Right renal cortex interstitium (tissue), 3 donors: ENCODE results near the gene CD2. TPM values are rescaled to one million over a fixed set of nuclear protein-coding genes. Genes with fewer than 3 reads are reported as not detected.
A peak's percentile ranks its signal among the peaks of the same experiment; 100 is the strongest.

Experiments
- DNase-seq, 3 donors: peaks; one replicate each; pipeline ENCODE4 v3.0.0-alpha.2; 2013; ENCODE audit warnings: low read depth in 3 of 3, low spot score in 2 of 3
- polyA plus RNA-seq, 3 donors: library from polyadenylated mRNA; unstranded; fragments of 120-200 nt; gene quantifications; one replicate each; pipeline ENCODE4 v1.2.1, GENCODE V29; 2013; ENCODE audit not compliant: insufficient read length in 3 of 3

CD2 gene, protein sequence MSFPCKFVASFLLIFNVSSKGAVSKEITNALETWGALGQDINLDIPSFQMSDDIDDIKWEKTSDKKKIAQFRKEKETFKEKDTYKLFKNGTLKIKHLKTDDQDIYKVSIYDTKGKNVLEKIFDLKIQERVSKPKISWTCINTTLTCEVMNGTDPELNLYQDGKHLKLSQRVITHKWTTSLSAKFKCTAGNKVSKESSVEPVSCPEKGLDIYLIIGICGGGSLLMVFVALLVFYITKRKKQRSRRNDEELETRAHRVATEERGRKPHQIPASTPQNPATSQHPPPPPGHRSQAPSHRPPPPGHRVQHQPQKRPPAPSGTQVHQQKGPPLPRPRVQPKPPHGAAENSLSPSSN
- 1 to 10 TPM in 1 of 3 donors, under 1 TPM in 2; 0.35 to 1.1 (median 0.61) TPM for polyA plus RNA-seq

DNA sequence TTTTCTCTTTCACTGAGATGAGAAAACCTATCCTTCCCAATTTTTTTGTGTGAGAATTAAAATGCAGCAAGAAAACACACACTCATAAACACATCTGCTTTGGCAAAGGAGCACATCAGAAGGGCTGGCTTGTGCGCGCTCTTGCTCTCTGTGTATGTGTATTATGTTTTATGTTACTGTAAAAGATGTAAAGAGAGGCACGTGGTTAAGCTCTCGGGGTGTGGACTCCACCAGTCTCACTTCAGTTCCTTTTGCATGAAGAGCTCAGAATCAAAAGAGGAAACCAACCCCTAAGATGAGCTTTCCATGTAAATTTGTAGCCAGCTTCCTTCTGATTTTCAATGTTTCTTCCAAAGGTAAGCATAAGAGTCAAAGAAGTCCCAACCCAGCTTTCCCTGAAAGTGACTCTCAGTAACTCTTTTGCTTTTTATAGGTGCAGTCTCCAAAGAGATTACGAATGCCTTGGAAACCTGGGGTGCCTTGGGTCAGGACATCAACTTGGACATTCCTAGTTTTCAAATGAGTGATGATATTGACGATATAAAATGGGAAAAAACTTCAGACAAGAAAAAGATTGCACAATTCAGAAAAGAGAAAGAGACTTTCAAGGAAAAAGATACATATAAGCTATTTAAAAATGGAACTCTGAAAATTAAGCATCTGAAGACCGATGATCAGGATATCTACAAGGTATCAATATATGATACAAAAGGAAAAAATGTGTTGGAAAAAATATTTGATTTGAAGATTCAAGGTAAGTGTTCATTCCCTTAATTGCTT, at the start of gene CD2:
Gene CD2 (plus strand): TSS at position 233 of the 780 bp plus-strand sequence. CDS start 63 bp downstream, at position 296.
- DNase-seq, result no peak

DNA sequence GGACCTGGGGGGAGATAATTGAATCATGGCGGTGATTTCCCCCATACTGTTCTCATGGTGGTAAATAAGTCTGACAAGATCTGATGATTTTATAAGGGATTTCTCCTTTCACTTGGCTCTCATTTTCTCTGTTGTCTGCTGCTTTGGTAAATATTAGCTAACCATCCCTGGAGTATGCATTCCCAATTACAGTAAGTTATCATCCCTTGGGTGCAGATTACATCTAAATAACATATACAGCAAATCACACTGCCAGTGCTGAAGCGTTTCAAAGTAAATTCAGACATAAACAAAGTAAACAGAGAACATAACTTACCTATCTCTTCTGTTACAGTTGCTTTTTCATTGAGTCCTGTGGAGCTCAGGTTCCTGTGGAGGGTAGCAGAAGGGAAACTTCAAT, 48.1 kb upstream of the CD2 start:
- DNase-seq, result no peak

DNA sequence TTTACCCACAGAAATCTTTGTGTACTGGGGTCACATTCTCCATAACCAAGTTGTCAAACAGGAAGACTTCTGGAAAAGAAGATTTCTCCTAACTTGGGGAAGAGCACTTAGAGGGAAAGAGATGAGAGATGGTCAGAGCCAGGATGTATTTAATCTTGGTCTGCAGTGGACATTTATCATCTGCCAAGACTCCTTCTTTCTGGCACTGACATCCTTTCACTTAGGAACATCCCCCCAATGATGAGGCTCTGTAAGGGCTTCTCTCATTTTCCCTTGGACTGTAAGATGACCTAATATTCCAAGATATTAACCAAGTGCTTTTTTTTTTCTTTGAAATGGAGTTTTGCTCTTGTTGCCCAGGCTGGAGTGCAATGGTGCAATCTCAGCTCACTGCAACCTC, 47.4 kb upstream of the CD2 start:
- DNase-seq, result no peak

DNA sequence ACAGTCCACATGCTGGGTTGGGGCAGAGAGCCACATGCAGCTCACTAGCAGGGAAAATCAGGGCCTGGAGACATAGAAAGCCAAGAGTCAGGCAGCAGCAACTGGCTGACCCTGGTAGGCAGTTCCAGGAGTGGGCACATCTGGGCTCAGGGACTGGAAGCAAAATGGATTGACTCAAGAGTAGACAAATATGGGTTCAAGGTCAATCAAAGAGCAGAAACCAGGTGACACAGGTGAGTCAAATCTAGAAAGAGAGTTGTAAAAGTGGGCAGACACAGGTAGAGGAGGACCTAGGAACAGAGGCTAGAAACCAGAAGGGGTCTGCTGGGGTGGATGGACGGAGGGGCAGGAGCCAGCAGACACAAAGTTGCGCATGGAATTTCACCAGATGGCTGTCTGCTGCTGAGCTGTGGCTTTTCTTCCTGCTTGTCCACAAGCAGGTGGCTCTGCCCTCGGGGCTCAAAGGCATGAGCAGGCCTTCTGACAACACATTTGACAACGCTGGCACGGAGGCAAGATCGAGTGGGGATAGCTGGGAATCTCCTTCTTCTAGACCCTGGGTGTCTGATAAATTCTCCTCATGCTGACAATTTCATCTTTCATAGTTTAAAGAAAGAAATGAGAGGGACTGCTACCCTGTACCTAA, 45.9 kb upstream of the CD2 start:
- no peak for DNase-seq

DNA sequence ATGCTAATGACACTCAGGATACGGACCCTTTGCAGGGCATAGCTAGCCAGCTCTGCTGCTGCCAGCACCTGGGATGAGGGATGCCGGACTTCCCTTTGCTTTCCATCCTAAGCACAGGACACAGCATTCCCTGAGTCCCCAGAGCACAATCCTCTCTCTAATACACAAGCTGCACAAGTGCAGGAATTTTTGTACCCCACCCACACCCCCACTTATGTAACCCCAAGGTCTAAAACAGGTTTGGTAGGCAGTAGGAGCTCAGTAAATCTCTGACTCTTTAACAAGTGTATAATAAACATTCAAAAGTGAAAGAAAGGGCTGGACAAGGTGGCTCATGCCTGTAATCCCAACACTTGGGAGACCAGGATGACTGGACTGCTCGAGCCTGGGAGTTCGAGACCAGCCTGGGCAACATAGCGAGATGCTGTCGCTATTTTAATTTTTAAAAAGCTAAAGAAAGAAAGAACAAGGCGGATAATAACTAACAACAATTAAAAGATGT, 44.5 kb upstream of the CD2 start:
- DNase-seq, result no peak

DNA sequence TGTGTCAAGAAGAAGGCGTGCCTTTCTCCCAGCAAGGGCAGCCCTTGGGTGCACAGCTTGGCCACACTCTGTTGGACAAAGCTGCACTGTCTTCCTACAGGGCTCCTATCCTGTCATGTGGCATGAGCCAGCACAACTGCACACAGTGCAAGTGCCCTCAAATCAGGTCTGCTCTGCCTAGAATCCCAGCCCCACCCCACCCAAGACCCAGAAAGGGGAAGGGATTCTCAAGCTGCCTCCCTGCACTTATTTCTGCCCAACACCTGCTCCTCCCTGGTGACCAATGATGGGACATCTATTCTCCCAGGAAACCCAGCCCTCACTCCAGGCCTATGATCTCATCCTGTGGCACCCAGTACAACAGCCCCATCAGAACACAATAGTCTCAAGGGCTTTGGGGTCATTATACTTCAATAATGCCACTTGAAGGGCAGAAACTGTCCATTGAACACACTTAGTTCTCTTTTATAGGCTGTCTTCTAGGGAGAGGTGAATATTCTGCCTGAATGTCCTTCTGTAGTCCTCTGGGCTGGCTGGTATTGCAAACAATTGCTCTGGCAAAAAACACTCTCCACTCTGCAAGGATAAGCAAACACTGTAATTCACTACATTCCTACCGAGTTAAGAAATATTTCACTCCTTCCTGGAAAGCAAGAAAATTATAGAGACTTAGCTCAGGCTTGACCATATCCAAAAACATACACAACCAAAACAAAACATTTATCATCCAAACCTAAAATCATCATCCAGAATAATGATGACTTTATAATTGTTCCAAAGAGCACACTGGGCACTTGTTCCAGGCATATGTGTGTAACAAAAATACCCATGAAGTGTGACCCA, 43.6 kb upstream of the CD2 start:
- DNase-seq, result no peak

DNA sequence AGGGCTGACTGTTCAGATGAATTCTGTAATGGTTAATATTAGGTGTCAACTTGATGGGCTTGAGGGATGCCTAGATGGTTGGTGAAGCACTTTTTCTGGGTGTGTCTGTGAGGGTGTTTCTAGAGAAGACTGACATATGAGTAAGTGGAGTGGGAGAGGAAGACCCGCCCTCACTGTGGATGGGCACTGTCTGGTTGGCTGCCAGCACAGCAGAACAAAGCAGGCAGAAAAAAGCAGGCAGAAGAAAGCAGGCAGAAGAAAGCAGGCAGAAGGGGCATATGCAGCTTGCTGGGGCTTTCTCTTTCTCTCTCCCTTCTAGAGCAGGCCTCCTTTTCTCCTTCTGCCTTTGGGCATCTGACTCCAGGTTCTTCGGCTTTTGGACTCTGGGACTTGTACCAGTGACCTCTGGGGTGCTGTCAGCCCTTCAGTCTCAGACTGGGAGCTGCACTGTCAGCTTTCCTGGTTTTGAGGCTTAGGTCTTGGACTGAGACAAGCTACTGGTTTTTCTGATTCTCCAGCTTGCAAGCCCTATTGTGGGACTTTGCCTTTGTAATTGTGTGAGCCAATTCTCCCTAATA, 42.9 kb upstream of the CD2 start:
- no peak for DNase-seq

DNA sequence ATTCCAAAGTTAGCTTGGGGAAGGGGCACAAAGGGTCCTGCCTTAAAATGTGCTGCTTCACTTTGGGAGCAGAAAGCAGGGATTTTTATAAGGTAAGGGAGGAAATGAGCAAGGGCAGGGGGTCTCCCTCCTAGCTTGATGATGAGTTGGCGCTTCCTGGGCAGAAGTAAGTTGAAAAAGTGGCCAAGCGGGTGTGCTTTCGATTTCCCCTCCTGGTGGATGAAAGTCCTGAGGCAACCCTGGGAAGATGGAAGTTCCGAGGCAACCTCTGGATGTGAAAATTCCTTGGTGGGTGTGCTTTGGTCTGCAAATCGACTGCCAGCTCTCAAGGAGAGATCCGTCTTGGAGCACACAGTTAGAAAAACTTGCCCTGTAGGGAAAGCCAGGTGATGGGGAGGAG, 41.7 kb upstream of the CD2 start:
- DNase-seq, result no peak

DNA sequence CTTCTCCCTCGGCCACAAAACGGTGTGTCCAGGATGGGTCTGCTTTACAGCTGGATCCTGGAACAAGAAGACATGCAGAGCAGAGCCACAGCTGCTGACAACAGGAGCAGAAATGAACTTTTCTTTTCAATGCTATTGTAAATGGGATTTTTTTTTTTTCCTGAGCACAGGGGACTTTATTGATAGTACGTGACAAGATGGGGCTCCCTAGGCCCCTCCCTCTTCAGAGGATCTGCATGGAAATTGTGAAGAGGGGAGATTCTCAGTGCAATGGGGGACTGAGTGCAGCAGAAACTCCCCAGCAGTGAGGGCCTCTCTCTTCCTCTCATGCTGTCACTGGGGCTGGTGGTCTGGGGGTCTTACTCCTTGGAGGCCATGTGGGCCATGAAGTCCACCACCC, 40.8 kb upstream of the CD2 start:
- no peak for DNase-seq

DNA sequence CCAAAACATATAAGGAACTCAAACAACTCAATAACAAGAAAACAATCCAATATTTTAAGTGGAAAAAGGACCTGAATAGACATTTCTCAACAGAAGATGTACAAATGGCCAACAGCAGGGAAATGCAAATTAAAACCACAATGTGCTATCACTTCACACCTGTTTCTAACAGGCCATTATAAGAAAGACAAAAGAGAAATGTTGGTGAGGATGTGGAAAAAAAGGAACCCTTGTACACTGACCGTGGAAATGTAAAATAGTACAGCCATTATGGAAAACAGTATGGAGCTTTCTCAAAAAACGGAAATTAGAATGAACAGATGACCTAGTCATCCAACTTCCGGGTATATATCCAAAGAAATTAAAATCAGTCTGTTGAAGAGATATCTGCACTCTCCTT, 37.8 kb upstream of the CD2 start:
- no peak for DNase-seq

DNA sequence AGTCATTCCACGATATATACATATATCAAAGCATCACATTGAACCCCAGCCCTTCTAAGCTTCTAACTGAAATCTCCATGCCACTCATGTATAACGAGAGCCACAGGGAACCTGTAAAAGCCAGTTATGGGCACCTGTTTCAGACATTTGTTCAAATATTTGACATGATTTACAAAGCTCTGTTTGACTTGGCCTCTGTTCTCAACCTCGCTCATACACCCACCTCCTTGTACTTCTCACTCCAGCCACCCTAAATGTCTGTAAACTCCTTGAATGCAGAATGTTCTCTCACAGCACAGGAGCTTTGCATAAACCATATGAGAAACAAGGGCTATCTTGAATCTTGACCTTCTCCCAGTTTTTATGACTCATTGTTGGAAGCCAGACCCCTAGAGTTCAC, 36.9 kb upstream of the CD2 start:
- no peak for DNase-seq

DNA sequence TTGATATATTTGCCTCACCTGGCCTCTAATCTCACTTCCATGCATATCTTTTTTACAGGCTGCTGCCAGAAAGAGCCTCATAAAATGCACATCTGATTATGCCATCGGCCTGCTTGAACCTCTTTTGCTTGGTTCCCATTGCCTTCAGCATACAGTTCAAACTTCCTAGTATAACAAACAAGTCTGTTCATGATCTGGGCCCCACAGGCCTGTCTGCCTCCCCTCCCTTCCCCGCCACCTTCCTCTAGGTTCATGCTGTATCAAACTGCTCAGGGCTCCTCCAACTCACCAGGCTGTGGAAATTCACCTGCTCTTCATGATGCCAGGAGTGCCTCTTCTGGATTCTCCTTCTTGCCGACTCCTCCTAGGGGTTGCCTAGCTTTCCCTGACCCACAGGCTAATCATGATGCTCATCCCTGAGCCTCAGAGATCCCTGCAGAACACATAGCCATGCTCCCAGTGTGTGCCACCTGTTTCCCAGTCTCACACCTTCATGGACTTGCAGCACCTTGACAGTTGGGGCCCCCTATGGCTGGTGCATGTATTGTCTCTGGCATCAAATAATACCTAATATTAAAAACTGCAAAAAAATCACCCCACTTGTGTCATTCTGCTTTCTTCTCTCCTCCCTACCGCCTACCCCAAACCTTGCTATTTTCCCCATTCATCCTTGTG, 33.7 kb upstream of the CD2 start:
- no peak for DNase-seq

DNA sequence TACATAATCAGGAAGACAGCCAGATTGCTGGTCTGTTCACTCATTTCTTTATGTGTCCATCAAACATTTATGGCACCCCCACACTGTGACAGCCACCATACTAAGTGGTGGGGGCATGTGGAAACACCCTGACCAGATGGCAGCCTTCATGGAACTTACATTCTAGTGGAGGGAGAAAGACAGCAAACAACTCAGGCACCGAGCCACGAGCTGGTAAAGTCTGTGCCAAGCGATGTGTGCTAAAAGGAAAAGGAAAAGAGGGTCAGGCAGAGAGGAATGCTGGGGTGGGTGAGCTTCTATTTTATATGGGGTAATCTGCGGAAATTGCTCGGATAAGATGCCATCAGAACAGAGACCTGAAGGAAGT, 33.2 kb upstream of the CD2 start:
- DNase-seq, result no peak

DNA sequence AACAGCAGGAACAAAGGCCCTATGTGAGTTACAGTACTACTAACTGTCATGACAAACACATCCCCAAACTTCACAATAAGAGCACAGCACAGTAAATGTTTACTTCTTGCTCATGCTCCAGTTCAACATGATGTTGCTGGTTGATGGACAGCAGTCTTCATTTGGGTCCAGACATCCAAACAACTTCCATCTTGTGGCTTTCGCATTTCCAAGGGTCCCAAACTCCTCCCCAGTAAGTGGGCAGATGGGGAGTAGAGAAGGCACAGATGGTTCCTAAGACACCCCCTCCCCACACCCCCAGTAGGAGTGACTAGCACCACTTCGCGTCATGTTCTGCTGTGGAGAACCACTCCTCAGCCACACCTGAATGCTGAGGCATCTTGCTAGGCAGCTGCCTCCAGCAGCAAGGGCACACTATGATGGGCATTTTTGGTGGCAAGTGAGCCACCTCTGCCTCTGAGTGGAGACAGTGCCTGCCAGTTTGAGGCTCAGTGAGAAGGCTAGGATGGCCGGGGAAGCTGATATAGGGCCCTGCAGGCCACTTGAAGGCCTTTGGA, 32.7 kb upstream of the CD2 start:
- no peak for DNase-seq

DNA sequence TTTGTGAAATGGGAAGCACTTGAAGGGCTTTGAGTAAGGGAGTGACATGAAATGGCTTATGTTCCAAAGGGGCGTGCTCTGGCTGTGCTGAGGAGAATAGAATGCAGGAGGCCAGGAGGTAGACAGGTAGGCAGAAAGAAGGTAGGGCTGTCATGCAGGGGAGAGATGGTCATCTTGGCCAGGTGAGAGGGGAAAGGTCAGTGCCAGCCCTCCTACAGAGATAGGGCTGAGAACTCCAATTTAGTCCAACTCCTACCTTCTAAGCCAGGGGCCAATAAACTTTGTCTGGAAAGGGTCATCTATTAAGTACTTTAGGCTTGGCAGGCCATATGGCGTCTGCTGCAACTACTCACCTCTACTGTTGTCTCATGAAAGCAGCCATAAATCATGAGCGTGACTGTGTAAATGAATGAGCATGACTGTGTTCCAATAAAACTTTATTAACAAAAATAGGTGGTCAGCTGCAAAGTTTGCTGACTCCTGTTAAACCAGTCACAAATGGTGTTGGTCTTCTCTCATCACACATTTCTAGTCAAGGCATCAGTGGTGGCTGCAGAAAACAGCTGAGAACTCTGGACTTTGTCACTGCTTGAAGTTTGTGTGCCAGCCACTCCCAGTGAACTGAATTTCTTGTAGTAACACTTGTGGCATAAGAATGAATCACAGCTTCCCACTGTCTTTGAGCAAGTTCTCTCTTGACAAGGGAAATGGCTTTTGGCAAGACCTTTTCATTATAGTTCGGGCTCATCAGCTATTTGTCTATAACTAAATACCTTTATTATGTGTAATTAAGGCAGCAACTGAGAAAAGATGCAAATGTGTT, 32.0 kb upstream of the CD2 start:
- DNase-seq, result no peak

DNA sequence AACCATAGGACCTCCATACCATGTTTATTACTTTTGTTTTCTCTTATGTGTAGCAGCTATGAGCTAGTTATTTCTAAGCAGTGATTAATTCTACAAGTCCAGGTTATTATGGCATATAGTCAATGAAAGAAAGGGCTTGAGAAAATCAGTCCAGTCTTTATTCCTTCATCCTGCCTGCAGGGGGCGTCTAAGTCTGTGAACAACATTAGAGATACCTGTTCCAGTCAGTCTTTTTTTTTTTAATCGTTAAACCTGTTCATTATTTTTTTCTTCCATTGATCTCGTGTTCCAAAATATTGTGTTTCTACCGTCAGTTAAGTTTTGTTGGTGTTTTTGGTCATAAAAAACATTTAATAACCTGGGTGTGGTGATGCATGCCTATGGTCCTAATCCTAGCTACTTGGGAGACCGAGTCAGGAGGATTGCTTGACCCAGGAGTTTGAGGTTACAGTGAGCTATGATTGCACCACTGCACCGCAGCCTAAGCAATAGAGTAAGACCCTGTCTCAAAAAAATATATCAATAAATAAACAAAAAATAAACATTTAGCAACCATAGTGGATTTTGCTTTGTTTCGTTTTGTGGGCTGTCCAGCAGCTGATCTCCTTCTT, 29.4 kb upstream of the CD2 start:
- peak in 1 of 3 donors; percentile 19 for DNase-seq

DNA sequence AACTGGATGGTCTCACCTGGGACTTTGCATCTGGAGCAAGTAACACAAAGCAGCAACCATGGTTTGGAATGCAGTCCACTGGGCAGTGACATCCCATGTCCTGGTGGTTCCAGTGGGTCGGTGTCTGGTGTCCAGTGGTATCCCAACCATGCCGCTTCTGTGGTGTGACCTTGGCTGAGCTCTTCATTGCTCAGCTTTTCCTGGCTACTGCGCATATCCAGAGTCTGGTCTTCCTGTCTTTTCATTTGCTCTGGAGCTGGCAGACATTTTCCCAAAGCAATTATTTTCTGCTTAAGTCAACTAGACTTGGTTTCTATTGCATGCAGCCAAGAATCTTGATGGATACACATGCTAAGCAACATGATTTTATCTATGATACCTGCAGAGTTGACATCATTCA, 28.4 kb upstream of the CD2 start:
- no peak for DNase-seq
